Activated naive CD4-positive, alpha-beta T cell treated with Interleukin-2 at 50 U/mL for 16 hours (primary cell): ENCODE measurements around the gene SEMA5A.

ENCODE experiments used
- DNase-seq: peaks from one replicate; pipeline ENCODE4 v3.0.0-alpha.2; 2020

Gene SEMA5A, protein sequence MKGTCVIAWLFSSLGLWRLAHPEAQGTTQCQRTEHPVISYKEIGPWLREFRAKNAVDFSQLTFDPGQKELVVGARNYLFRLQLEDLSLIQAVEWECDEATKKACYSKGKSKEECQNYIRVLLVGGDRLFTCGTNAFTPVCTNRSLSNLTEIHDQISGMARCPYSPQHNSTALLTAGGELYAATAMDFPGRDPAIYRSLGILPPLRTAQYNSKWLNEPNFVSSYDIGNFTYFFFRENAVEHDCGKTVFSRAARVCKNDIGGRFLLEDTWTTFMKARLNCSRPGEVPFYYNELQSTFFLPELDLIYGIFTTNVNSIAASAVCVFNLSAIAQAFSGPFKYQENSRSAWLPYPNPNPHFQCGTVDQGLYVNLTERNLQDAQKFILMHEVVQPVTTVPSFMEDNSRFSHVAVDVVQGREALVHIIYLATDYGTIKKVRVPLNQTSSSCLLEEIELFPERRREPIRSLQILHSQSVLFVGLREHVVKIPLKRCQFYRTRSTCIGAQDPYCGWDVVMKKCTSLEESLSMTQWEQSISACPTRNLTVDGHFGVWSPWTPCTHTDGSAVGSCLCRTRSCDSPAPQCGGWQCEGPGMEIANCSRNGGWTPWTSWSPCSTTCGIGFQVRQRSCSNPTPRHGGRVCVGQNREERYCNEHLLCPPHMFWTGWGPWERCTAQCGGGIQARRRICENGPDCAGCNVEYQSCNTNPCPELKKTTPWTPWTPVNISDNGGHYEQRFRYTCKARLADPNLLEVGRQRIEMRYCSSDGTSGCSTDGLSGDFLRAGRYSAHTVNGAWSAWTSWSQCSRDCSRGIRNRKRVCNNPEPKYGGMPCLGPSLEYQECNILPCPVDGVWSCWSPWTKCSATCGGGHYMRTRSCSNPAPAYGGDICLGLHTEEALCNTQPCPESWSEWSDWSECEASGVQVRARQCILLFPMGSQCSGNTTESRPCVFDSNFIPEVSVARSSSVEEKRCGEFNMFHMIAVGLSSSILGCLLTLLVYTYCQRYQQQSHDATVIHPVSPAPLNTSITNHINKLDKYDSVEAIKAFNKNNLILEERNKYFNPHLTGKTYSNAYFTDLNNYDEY

GRCh38 chr5:9545992-9546851, at the start of gene SEMA5A:
SEMA5A (minus strand) TSS chr5:9546075; CDS start chr5:9379946, 166,129 bp downstream.
- no peak for DNase-seq

- DNase-seq: no peak
Observed at GRCh38 chr5:9594913-9595312, 49.0 kb upstream of the SEMA5A start.

DNA sequence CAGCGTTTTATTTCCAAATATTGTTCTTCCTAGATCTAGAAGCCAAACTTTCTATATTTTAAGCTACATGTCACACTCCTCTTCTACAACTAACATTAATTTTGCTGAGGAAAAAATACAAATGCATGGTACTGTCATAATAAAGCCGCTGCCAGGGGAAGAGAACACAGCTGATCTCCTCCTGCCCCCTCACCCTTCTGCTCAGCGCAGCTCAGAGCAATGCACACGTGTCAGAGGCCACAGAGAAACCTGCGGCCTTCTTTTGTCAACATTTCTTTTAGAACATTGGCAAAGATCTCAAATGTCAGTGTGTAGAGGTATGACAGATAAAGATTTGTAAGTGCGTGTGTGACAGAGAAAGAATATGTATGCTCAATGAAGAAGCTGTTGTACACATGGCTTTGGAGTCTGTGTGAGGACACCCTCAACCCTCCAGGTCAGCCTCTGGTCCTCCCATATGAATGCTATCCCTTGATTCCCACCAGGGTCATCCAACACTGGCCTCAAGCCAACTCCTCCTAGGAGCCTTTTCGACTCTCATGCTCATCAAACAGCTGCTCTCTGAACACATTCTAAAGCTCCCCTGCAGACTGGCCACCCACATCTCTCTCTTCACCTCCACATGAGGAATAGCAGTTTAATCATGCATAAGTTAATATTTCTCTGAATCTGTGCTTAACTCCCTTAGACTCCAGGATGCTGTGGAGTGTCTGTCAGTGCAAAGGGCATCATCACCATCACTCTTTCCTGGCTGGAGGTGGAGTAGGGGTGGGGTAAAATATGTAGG, 43.4 kb upstream of the SEMA5A start:
- no peak for DNase-seq

DNA sequence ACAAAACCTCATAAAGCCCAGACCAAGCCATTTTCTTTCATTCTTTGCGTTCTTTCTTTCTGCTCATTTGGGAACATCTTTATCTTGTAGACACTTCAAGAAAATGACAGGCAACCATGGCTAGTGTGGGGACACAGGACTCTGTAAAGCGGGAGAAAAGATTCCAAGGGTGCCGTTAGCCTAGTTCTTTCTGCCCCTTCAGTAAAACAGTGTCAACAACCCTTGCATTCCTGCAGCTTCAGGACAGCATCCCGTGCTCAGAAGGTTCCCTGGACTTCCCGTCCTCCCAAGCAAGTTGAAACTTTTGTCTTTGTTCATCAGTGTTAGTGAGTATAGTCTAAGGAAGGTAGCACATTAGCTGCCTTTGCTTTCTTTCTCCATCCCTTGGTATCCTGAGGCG, 42.4 kb upstream of the SEMA5A start:
- no peak for DNase-seq

GRCh38 chr5:9587135-9587534, 41.3 kb upstream of the SEMA5A start:
- DNase-seq: no peak

DNA sequence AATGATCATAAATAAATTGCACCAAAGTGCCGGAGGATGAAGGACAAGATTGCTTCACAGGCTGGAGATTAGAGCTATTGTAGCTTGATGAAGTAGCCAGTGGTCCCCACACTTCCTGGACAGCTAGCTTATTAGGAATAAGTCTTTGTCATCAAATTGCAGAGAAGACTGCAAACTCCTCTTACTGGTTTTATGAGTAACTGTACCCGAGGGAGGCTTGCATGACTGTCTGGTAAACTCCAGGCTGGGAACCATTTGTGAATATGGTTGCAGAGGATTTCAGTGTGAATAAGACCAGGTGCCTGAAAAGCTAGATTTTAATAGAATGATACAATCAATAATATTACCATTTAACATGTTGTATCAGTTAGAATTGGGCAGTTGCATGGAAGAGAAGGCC, 36.5 kb upstream of the SEMA5A start:
- no peak for DNase-seq

GRCh38 chr5:9573796-9574195, 27.9 kb upstream of the SEMA5A start:
- DNase-seq: no peak

GRCh38 chr5:9572246-9572645, 26.4 kb upstream of the SEMA5A start:
- DNase-seq: no peak

DNA sequence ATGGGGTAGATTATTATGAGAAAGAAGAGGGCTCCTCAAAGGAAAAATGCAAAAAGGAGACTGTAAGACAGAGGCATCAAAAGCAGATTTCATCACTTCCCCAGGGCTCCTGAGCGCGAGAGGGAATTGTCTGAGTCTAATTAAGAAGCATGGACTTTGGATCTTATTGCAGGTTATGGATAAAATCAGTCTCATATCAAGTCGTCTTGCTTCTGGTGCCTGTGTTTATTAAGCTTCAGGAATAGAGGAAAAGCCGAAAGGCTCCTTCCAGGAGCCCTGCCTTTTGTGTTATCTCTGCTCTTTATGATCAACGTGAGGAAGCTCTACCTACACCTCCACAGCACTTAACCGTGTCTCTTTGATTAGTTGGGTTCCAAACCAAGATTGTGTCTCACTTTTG, 25.0 kb upstream of the SEMA5A start:
- DNase-seq: no peak

GRCh38 chr5:9567039-9567438, 21.2 kb upstream of the SEMA5A start:
- no peak for DNase-seq

- no peak for DNase-seq
Observed at GRCh38 chr5:9564752-9565151, 18.9 kb upstream of the SEMA5A start.

DNA sequence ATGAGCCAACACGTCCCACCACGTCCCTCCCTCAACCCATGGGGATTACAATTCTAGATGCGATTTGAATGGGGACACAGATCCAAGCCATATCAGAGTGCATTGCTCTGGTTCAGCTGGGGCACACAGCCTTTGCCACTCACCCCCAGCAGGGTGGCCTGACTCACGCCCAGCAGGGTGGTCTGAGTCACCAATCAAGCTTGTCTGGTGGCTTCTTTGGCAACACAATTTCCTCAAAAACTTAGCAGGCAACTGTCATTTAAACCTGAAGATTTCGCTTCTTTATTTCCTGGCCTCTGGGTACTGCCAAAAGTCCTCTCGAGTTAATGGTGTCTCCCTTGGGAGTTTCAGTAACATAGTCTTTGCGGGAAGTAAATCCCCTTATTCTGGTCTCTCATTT, 16.3 kb upstream of the SEMA5A start:
- no peak for DNase-seq

DNA sequence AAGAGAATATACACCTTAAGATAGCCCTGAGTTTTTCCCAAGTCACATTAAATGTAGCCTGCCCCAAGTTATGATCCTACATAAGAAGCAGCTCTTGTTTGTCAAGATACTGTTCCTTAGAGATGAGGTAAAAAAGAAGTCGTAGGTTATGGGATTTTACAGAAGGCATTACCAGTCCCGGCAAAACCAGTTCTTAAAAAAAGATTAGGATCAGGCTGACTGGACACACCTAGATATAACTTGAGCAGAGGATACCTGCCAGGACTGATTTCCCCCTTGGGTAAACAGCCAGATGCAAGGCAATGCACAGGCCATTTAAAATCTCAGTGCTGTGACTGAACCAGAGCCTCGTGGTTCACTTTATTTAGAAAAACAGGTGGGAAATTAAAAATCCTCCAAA, 14.1 kb upstream of the SEMA5A start:
- no peak for DNase-seq

- DNase-seq: no peak
Observed at GRCh38 chr5:9558319-9558965, 12.6 kb upstream of the SEMA5A start.

DNA sequence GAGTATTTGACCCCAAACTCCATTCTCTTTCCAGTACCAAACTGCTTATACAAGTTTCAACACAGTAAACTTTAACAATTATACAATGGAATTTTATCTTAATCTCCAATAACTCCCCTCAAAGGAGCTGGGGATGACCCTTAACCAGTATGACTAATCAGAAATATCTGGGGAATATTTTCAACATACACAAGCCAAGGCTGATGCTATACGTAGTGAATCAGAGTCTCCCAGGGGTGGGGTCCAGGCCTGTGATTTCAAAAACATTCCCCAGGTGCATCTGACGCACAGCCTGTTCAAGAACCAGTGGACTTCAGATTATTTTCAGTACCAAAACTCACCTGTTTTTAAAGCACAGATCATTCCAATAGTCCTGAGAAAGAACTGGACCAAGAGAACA, 11.8 kb upstream of the SEMA5A start:
- no peak for DNase-seq

- DNase-seq: no peak
Observed at GRCh38 chr5:9555961-9556360, 10.1 kb upstream of the SEMA5A start.

DNA sequence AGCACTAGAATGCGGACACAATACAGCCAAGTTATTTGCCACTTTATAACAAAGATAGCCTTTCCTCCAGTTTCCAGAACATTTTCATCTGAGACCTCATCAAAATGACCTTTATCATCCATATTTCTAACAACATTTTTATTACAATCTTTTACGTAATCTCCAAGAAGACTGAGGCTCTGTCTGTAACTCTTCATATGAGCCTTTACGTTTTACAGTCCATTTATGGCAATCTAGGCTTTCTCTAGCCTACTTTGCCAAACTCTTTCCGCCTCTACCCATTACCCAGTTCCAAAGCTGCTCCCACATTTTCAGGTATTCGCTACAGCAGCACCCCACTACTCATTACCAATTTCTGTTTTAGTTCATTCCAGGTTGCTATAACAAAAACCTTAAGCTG, 8.2 kb upstream of the SEMA5A start:
- no peak for DNase-seq

- DNase-seq: no peak
Observed at GRCh38 chr5:9553561-9553960, 7.7 kb upstream of the SEMA5A start.

DNA sequence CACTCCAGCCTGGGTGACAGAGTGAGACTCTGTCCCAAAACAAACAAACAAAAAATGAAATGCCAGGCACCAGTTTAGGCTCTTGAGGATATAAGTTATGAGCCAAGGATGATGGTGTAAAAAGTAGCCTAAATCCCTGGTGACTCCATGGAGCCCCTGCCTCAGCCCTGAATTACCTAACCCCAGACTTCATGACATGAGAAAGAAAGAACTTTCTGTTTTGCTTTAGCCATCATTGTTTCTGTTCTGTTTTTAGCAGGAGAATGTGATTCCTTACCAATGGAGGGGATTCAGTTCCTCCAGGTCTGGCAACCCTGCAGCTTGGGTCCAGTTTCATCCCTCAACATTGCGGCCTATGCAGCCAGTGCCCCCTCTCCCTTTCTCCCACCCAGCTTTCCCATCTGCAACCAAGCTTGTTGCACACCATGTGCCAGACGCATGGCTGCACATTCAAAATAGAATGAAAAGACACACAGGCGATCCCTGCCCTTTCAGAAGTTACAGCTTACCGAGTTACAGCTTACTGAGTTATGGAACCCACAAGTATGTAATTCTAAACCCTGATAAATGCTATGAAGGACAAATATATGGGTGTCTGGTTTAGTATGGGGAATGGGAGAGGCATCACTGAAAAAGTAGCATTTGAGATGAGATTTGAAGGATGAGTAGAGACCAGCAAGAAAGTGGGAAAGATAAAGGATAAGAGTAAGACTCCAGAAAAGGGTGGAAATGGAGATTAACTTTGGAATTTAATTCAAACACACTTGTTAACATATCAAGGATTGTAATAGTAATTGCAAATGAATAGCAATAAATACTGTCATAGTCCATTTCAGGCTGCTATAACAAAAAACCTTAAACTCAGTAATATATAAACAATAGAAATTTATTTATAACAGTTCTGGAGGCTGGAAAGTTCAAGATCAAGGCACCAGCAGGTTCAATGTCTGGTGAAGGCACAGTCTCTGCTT, 6.0 kb upstream of the SEMA5A start:
- no peak for DNase-seq

GRCh38 chr5:9549941-9550340, 4.1 kb upstream of the SEMA5A start:
- no peak for DNase-seq
